Stimulated activated CD8-positive, alpha-beta memory T cell treated with anti-CD3 and anti-CD28 coated beads, Interleukin-15, amount 100 ng/mL, for 48 hours (primary cell): ENCODE data around the gene JOSD1.
"Not testable (repeated sequence)": the region's sequence is repeated elsewhere in the genome, so short reads cannot be mapped to it uniquely, and the experiment has no call there.

ENCODE experiments used
- DNase-seq, 2 donors: peaks; one replicate each; pipeline ENCODE4 v3.0.0-alpha.2; 2020; ENCODE audit warnings: low read depth in 2 of 2

Gene JOSD1

GRCh38 chr22:38684895-38685294, 15.8 kb downstream of the JOSD1 start:
- DNase-seq, result no peak

- DNase-seq, result peak; percentile 83
These were observed 19.0 kb downstream of the JOSD1 start, which contains the start of gene TOMM22 for GRCh38 chr22:38681582-38682335. Gene TOMM22 (plus strand): TSS chr22:38681957. CDS start chr22:38681979, 22 bp downstream.

GRCh38 chr22:38675833-38676232, 24.9 kb downstream of the JOSD1 start:
- DNase-seq, result no peak

- DNase-seq, result no peak
These were observed 25.9 kb downstream of the JOSD1 start for GRCh38 chr22:38674888-38675287.

DNA sequence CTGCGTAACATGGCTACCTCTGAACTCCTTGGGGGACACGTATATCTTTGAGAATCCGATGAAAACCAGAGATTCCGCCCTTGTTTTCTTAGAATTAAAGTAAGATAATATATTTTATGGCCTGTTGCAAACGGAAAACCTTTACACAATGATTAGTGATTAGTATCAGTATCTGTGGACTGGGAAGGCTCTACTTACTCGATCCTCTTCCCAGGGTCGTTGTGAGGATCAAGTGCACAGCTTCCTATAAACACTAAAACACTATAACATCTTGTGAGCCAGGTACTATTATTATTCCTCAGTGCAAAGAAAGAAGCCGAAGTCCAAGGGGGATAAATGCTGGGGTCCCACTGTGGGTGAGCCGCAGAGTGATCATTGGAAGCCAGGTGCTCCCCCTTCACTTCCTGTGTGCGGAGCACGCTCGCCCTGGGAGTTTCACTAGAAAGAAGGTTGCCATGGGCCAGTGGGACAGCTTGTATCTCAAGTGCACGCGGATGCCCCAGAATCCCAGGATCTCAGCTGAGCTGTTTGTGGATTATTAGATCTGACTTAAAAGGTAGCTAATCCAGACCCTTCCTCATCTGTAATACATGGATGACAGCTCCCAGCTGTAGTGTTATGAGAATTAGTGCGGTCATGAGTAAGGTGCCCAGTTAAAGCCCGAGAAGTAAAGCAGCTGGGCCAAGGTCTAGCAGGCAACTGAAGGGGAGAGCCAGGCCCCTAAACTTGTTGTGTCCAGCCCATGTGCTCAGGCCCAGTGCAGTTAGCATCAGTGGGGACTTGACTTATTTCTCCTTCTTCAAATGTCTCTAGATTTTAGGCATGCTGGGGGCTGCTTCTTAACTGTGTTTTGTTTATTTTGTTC, 43.5 kb downstream of the JOSD1 start:
- peak; percentile 19 to 26 for DNase-seq

DNA sequence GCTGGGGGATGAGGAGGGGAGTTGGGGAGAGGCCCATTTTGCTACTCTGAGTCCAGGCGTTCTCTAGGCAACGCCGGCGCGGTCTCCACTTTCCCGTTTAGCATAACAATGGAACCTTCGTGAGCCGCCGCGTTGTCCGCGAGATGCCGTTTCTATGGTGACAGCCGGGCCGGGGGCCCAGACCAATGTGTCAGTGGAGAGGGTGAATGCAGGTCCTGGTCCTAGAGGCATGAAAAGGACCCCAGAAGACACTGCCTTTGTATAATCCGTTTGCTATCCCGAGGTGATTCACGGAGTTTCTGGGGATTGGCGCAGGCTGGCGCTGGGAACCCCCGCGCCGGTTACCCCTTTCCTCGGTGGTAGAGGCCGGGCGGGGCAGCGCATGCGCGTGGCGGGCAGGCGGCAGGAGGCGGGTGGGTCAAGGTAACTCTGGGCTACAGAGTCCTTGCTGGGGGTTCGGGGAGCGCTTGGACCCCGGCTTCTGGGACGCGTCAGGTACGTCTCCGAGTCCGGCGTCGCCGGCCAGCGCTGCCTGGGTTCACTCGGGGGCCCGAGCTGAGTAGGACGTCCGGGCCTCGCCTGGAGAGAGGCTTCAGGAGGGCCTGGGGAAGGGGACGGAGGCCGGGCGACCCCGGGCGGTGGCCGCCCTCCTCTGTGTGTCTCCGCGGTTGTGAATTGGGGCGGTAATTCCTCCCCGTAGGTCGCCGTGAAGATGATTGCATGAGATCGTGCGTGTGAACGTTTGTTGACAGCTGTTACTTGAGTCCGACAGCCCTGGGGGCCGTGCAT, 44.3 kb downstream of the JOSD1 start, which contains the start of the genes CBY1 and FAM227A:
Gene CBY1, plus strand, starts transcription at position 383 of the 789 bp plus-strand sequence. CDS start 11,417 bp downstream, outside the sequence.
Gene FAM227A, minus strand, starts transcription at position 137 of the 789 bp plus-strand sequence. CDS start 6,224 bp downstream, outside the sequence.
- DNase-seq, result peak; percentile 74 to 75

DNA sequence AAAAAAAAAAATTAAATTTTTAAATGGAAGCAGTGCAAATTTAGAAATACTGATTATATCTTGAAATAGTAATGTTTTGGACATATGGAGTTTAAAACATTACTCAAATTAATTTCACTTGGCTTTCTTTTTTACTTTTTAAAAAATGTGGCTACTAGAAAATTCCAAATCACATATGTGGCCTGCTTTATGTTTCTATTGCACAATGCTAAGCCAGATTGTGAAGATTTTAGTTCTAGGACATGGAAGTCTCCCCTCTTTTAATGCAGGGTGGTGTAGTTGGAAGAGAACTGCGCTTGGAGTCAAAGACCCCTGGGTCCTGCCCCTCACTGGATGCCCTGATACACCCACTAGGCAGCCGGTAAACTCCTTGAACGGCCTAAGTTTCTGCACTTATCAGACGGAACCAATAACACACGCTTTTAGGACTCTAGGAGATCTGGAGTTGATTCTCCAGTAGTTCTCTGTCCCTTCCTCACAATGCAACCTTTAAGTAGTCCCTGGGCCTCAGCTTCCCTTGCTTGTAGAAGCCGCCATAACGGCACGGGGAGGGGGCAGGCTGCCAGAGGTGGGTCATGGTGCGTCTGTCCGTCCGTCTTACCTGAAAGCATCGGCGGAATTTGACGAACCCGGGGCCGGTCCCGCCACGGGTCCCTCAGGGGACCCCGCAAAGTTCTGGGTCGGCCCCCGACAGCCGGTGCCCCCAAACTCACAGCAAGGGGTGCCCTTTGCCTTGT, 45.1 kb downstream of the JOSD1 start:
- no peak for DNase-seq

- DNase-seq, result no peak
These were observed 47.0 kb downstream of the JOSD1 start for GRCh38 chr22:38653741-38654140.

DNA sequence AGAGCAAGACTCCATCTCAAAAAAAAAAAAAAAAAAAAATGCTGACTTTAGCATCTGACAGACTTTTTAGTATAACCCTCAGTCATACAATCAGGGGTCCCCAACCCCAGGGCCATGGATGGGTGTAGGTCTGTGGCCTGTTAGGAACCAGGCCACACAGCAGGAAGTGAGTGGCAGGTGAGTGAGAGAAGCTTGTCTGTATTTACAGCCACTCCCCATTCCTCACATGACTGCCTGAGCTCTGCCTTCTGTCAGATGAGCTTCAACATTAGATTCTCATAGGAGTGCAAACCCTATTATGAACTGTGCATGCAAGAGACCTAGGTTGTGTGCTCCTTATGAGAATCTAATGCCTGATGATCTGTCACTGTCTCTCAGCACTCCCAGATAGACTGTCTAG, 47.9 kb downstream of the JOSD1 start:
- DNase-seq, result no peak

- DNase-seq, result no peak
These were observed 50.8 kb downstream of the JOSD1 start for GRCh38 chr22:38649841-38650522.

DNA sequence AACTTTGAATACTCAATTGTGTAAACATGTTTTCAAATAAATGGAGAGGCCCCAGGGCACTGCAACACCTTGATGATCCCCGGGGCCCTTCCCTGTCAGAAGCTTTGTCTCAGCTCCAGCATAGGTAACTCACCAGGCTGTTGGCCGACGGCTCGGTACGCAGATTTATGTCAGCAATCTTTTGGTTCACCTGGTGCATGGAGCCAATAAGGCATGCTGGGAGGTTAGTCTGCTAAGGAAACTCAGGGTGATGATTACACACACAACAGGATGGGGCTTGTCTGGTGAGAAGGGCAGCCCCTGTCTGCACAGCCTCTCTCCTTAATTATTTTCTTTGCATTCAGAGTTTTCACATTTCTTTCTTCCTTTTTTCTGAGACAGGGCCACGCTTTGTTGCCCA, 55.3 kb downstream of the JOSD1 start:
- no peak for DNase-seq

- not testable (repeated sequence) for DNase-seq
These were observed 56.5 kb downstream of the JOSD1 start for GRCh38 chr22:38644245-38644644.

GRCh38 chr22:38641476-38642040, 59.2 kb downstream of the JOSD1 start:
- DNase-seq, result no peak

GRCh38 chr22:38638728-38639127, 62.0 kb downstream of the JOSD1 start:
- no peak for DNase-seq

DNA sequence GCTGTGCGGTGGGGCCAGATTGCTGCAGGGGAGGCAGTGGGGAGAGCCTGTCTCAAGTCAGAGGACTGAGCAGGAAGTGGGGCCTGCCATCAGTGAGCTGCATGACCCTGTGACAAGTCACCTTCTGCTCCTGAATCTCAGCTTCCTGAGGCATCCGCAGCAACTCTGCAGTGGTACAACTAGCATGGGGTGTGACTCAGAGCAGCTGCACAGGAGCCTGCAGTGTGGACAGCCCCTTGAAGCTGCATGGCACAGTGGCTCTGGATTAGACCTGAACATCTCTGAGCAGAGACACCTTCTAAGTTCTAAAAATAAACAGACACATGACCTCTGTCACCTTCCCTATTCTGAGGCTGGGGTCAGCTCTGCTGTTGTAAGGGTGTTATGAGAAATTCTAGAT, 62.5 kb downstream of the JOSD1 start:
- no peak for DNase-seq
